Left lung (tissue), 10 donors: ENCODE results near the gene PRKD1. TPM values are rescaled to one million over a fixed set of nuclear protein-coding genes. Genes with fewer than 3 reads are reported as not detected.
A peak's percentile ranks its signal among the peaks of the same experiment; 100 is the strongest.
"Not testable (repeated sequence)": the region's sequence is repeated elsewhere in the genome, so short reads cannot be mapped to it uniquely, and the experiment has no call there.

Experiments used
- ATAC-seq: fragments of 200-7000 bp; cut with Tn5 transposase; one replicate; pipeline ENCODE4 v1.9.1; 2020; ENCODE audit warnings: moderate library complexity
- DNase-seq, 4 donors: peaks; one replicate each; pipeline ENCODE4 v3.0.0-alpha.2; 2013 to 2020
- H3K27ac ChIP-seq, 2 donors: fragments of 200-600 bp; sonication (generic) in 1 of 2; one replicate each; pipeline versions ENCODE4 v1.5.0 to v1.8.0; 2020 to 2021
- H3K27me3 ChIP-seq, 2 donors: fragments of 200-600 bp; sonication (generic) in 1 of 2; one replicate each; pipeline versions ENCODE4 v1.5.0 to v1.8.0; 2020 to 2021
- H3K36me3 ChIP-seq, 2 donors: fragments of 200-600 bp; sonication (generic) in 1 of 2; one replicate each; pipeline versions ENCODE4 v1.5.0 to v1.8.0; 2020 to 2021
- H3K4me1 ChIP-seq, 2 donors: fragments of 200-600 bp; one replicate each; pipeline ENCODE4 v1.8.0; 2021
- H3K4me3 ChIP-seq, 2 donors: fragments of 200-600 bp; sonication (generic) in 1 of 2; one replicate each; pipeline versions ENCODE4 v1.5.0 to v1.8.0; 2020 to 2021; ENCODE audit warnings: mild to moderate bottlenecking in 1 of 2
- H3K9me3 ChIP-seq, 2 donors: fragments of 200-600 bp; sonication (generic) in 1 of 2; one replicate each; pipeline versions ENCODE4 v1.5.0 to v1.8.0; 2020 to 2021
- intact Hi-C, 2 donors: fragments of 100-400 bp; cut with DNase I; formaldehyde crosslinking; loops; one replicate each; pipeline versions ENCODE4 v1.11.2 to v1.14.2; 2022
- polyA plus RNA-seq, 6 donors: library from polyadenylated mRNA; unstranded; fragments of 120-200 nt; gene quantifications; one replicate each; pipeline ENCODE4 v1.2.1, GENCODE V29; 2013; ENCODE audit not compliant: insufficient read length in 6 of 6
- total RNA-seq, 2 donors: library from RNA; stranded (reverse); fragmentation: NEBNext Ultra II Directional; extraction: Animal tissue kit (Norgen Biotek cat#: 25700); gene quantifications; one replicate each; pipeline ENCODE4 v1.2.1, GENCODE V29; 2021
- TF ChIP-seq, protein P1 (sequence below), 2 donors: fragments of 200-600 bp; sonication (generic) in 1 of 2; IDR thresholded peaks; one replicate each; pipeline versions ENCODE4 v1.5.0 to v1.8.0; 2021; ENCODE audit warnings: antibody characterized with exemption in 2 of 2
- donor health status: DM: no; HTN: yes; CAD: no.
- donor health status: DM: no; HTN: no; CAD: no.

PRKD1 gene
- total and polyA plus RNA-seq, 8 donors = 13.6 to 35.1 (median 23.0) TPM

- intact Hi-C loops = no loop called here
- TF ChIP-seq, protein P1, sequence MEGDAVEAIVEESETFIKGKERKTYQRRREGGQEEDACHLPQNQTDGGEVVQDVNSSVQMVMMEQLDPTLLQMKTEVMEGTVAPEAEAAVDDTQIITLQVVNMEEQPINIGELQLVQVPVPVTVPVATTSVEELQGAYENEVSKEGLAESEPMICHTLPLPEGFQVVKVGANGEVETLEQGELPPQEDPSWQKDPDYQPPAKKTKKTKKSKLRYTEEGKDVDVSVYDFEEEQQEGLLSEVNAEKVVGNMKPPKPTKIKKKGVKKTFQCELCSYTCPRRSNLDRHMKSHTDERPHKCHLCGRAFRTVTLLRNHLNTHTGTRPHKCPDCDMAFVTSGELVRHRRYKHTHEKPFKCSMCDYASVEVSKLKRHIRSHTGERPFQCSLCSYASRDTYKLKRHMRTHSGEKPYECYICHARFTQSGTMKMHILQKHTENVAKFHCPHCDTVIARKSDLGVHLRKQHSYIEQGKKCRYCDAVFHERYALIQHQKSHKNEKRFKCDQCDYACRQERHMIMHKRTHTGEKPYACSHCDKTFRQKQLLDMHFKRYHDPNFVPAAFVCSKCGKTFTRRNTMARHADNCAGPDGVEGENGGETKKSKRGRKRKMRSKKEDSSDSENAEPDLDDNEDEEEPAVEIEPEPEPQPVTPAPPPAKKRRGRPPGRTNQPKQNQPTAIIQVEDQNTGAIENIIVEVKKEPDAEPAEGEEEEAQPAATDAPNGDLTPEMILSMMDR (IDR thresholded peaks at IDR 0.05) = no peak
- no peak overlapping the region for H3K27ac ChIP-seq
- no peaks in the 10 kb centered on the region for H3K27me3 ChIP-seq
- no peaks in the 10 kb centered on the region for H3K4me1 ChIP-seq
- DNase-seq (no peak), ATAC-seq (no peak)
- H3K4me3 ChIP-seq = no peak overlapping the region
- H3K9me3 ChIP-seq = no peaks in the 10 kb centered on the region
- no peaks in the 10 kb centered on the region for H3K36me3 ChIP-seq
Measured at GRCh38 chr14:29705801-29706200, 221.8 kb downstream of the PRKD1 start.

GRCh38 chr14:29689597-29689996 lies 238.1 kb downstream of the PRKD1 start:
- not testable (repeated sequence) for DNase-seq

DNA sequence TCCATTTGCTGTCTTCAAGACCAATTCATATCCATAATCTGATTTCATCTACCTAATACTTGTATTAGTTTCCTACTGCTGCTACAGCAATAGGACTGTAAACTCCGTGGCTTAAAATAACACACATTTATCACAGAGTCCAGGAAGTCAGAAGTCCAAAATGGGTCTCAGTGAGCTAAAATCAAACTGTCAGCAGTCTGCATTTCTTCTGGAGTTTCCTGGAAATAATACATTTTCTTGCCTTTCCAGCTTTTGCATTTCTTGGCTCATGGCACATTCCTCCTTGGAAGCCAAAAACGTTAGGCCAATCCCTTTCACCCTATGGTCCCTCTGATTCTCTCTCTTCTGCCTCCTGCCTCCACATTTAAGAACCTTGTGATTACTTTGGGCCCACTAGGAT lies 239.8 kb downstream of the PRKD1 start:
- no peak for ATAC-seq
- Histone ChIP-seq H3K27me3 (no peaks in the 10 kb centered on the region), H3K36me3 (no peaks in the 10 kb centered on the region), H3K4me1 (no peaks in the 10 kb centered on the region), H3K4me3 (no peak overlapping the region), H3K27ac (no peak overlapping the region), H3K9me3 (no peaks in the 10 kb centered on the region)
- TF ChIP-seq, protein P1 (IDR thresholded peaks at IDR 0.05) = no peak
- intact Hi-C loops = no loop called here
- no peak for DNase-seq

More at GRCh38 chr14:29689597-29689996, 238.1 kb downstream of the PRKD1 start:
- H3K27ac ChIP-seq, H3K4me3 ChIP-seq, H3K27me3 ChIP-seq, intact Hi-C loops, ATAC-seq, H3K9me3 ChIP-seq, H3K4me1 ChIP-seq, H3K36me3 ChIP-seq: not testable (repeated sequence)

GRCh38 chr14:29687071-29687765 lies 240.4 kb downstream of the PRKD1 start:
- intact Hi-C loops = no loop called here
- no peak overlapping the region for H3K27ac ChIP-seq
- no peaks in the 10 kb centered on the region for H3K4me1 ChIP-seq
- TF ChIP-seq, protein P1 (IDR thresholded peaks at IDR 0.05) = no peak
- no peaks in the 10 kb centered on the region for H3K9me3 ChIP-seq
- no peak overlapping the region for H3K4me3 ChIP-seq
- H3K27me3 ChIP-seq = no peaks in the 10 kb centered on the region
- DNase-seq = no peak
- no peak for ATAC-seq
- no peaks in the 10 kb centered on the region for H3K36me3 ChIP-seq

- no peak overlapping the region for H3K27ac ChIP-seq
- ATAC-seq (no peak), DNase-seq (peak in 1 of 4 donors; percentile 13)
- no peaks in the 10 kb centered on the region for H3K4me1 ChIP-seq
- TF ChIP-seq, protein P1 (IDR thresholded peaks at IDR 0.05) = no peak
- H3K36me3 ChIP-seq = no peaks in the 10 kb centered on the region
- H3K27me3 ChIP-seq = no peaks in the 10 kb centered on the region
- no peaks in the 10 kb centered on the region for H3K9me3 ChIP-seq
- no peak overlapping the region for H3K4me3 ChIP-seq
- intact Hi-C loops = no loop called here
Measured at GRCh38 chr14:29684926-29685325, 242.7 kb downstream of the PRKD1 start.

GRCh38 chr14:29682789-29683188 lies 244.9 kb downstream of the PRKD1 start:
- Histone ChIP-seq H3K9me3 (no peaks in the 10 kb centered on the region), H3K27ac (no peak overlapping the region), H3K27me3 (no peaks in the 10 kb centered on the region), H3K4me1 (no peaks in the 10 kb centered on the region), H3K4me3 (no peak overlapping the region), H3K36me3 (no peaks in the 10 kb centered on the region)
- TF ChIP-seq, protein P1 (IDR thresholded peaks at IDR 0.05) = no peak
- no peak for ATAC-seq
- DNase-seq = no peak
- intact Hi-C loops = no loop called here
